Measurements from ENCODE around the gene ALDH3A2.
"Not testable (repeated sequence)": the region's sequence is repeated elsewhere in the genome, so short reads cannot be mapped to it uniquely, and the experiment has no call there.

Gene ALDH3A2

GRCh38 chr17:19677736-19678379 lies 29.3 kb downstream of the ALDH3A2 start:
- Histone ChIP-seq H3K4me3 (ENCODE audit: severe bottlenecking) (no peak overlapping the region), H3K4me1 (ENCODE audit: insufficient read depth, poor library complexity, severe bottlenecking) (no peaks in the 10 kb centered on the region), H3K9me3 (ENCODE audit: severe bottlenecking) (no peaks in the 10 kb centered on the region), H3K27me3 (ENCODE audit: insufficient read depth, poor library complexity, severe bottlenecking) (no peaks in the 10 kb centered on the region), H3K27ac (ENCODE audit: poor library complexity, severe bottlenecking) (no peak overlapping the region), H3K36me3 (ENCODE audit: low read depth) (peaks cover 23% of the 10 kb centered on the region)
- no peak for ATAC-seq (ENCODE audit: low read depth)
- TF ChIP-seq CTCF (IDR thresholded peaks at IDR 0.05; ENCODE audit: poor library complexity, severe bottlenecking), result no peak
- DNase-seq (ENCODE audit: low spot score), result no peak

GRCh38 chr17:19678581-19679453 lies 30.3 kb downstream of the ALDH3A2 start:
- no peaks in the 10 kb centered on the region for H3K27me3 ChIP-seq (ENCODE audit: insufficient read depth, poor library complexity, severe bottlenecking)
- DNase-seq (ENCODE audit: low spot score), result no peak
- H3K4me3 ChIP-seq (ENCODE audit: severe bottlenecking), result no peak overlapping the region
- no peaks in the 10 kb centered on the region for H3K9me3 ChIP-seq (ENCODE audit: severe bottlenecking)
- no peak for ATAC-seq (ENCODE audit: low read depth)
- no peak for TF ChIP-seq CTCF (IDR thresholded peaks at IDR 0.05; ENCODE audit: poor library complexity, severe bottlenecking)
- peaks cover 21% of the 10 kb centered on the region for H3K36me3 ChIP-seq (ENCODE audit: low read depth)
- H3K27ac ChIP-seq (ENCODE audit: poor library complexity, severe bottlenecking), result no peak overlapping the region
- H3K4me1 ChIP-seq (ENCODE audit: insufficient read depth, poor library complexity, severe bottlenecking), result no peaks in the 10 kb centered on the region

GRCh38 chr17:19683117-19683516 lies 34.6 kb downstream of the ALDH3A2 start:
- Histone ChIP-seq H3K27me3 (ENCODE audit: insufficient read depth, poor library complexity, severe bottlenecking) (no peaks in the 10 kb centered on the region), H3K36me3 (ENCODE audit: low read depth) (no peaks in the 10 kb centered on the region), H3K4me1 (ENCODE audit: insufficient read depth, poor library complexity, severe bottlenecking) (no peaks in the 10 kb centered on the region), H3K9me3 (ENCODE audit: severe bottlenecking) (no peaks in the 10 kb centered on the region), H3K4me3 (ENCODE audit: severe bottlenecking) (no peak overlapping the region), H3K27ac (ENCODE audit: poor library complexity, severe bottlenecking) (no peak overlapping the region)
- DNase-seq (ENCODE audit: low spot score) (no peak), ATAC-seq (ENCODE audit: low read depth) (no peak)
- TF ChIP-seq CTCF (IDR thresholded peaks at IDR 0.05; ENCODE audit: poor library complexity, severe bottlenecking), result no peak

GRCh38 chr17:19684909-19685580 lies 36.5 kb downstream of the ALDH3A2 start:
- ATAC-seq (ENCODE audit: low read depth); H3K27ac ChIP-seq (ENCODE audit: poor library complexity, severe bottlenecking); DNase-seq (ENCODE audit: low spot score); H3K4me3 ChIP-seq (ENCODE audit: severe bottlenecking); H3K4me1 ChIP-seq (ENCODE audit: insufficient read depth, poor library complexity, severe bottlenecking); H3K9me3 ChIP-seq (ENCODE audit: severe bottlenecking); H3K36me3 ChIP-seq (ENCODE audit: low read depth); H3K27me3 ChIP-seq (ENCODE audit: insufficient read depth, poor library complexity, severe bottlenecking): not testable (repeated sequence)

- Histone ChIP-seq H3K36me3 (ENCODE audit: low read depth) (no peaks in the 10 kb centered on the region), H3K27ac (ENCODE audit: poor library complexity, severe bottlenecking) (no peak overlapping the region), H3K9me3 (ENCODE audit: severe bottlenecking) (no peaks in the 10 kb centered on the region), H3K27me3 (ENCODE audit: insufficient read depth, poor library complexity, severe bottlenecking) (no peaks in the 10 kb centered on the region), H3K4me1 (ENCODE audit: insufficient read depth, poor library complexity, severe bottlenecking) (no peaks in the 10 kb centered on the region), H3K4me3 (ENCODE audit: severe bottlenecking) (no peak overlapping the region)
- DNase-seq (ENCODE audit: low spot score) (no peak), ATAC-seq (ENCODE audit: low read depth) (no peak)
- no peak for TF ChIP-seq CTCF (IDR thresholded peaks at IDR 0.05; ENCODE audit: poor library complexity, severe bottlenecking)
Measured at GRCh38 chr17:19686400-19687090, 38.0 kb downstream of the ALDH3A2 start.

Measured in RWPE2 (cell line).